AG10803 (cell line): ENCODE results near the gene CNRIP1.

Source experiments
- DNase-seq: peaks from one replicate; pipeline ENCODE4 v3.0.0; 2010; ENCODE audit warnings: low read depth
- H3K4me3 ChIP-seq: 2 replicates; pipeline ENCODE4 v1.5.1; 2011; ENCODE audit warnings: mild to moderate bottlenecking, low read length, control low read depth
- TF ChIP-seq, protein P1 (sequence below): conservative IDR thresholded peaks from 2 replicates; pipeline ENCODE4 v1.5.1; 2011; ENCODE audit warnings: mild to moderate bottlenecking, low read length, control low read depth, inconsistent platforms

The CNRIP1 gene, protein sequence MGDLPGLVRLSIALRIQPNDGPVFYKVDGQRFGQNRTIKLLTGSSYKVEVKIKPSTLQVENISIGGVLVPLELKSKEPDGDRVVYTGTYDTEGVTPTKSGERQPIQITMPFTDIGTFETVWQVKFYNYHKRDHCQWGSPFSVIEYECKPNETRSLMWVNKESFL

DNA sequence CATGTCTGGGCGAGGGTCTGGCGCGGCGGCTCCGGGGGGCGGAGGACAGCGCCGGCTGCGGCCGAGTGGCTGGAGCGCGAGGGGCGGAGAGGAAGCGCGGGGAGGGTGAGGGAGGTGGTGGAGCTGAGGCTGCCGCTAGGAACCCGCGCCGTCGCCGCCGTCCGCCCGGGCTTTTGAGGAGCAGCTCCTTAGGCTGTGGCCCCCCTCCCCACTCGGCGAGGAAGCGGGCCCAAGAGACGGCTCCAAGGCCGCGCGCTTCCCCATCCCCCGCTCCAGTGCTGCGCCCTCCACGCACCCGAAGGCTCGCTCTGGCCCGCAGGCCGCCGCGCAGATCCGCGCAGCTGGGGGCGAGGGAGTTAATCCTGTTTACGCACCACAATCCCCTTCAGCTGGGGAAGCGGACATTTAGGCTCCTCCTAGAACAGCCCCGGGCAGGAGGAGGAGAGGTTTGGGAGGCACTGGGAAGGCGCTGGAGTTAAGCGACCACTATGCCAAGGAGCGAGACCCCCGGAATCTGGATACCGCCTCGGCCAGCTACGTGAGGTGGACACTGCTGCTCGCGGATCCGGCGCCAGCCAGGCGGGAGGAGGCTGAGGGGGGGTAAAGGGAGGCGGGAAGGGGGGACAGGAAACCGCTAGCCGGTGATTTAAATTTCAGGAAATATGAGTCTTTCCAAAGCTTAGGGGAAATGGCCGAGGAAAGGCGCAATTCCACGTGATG, at the start of gene CNRIP1:
Gene CNRIP1, minus strand, starts transcription at position 552 of the 720 bp plus-strand sequence. Its CDS starts 549 bp downstream, at position 3.
- peak within 1 kb of the TSS; percentile 86 for H3K4me3 ChIP-seq
- DNase-seq: peak; percentile 79
- TF ChIP-seq, protein P1, sequence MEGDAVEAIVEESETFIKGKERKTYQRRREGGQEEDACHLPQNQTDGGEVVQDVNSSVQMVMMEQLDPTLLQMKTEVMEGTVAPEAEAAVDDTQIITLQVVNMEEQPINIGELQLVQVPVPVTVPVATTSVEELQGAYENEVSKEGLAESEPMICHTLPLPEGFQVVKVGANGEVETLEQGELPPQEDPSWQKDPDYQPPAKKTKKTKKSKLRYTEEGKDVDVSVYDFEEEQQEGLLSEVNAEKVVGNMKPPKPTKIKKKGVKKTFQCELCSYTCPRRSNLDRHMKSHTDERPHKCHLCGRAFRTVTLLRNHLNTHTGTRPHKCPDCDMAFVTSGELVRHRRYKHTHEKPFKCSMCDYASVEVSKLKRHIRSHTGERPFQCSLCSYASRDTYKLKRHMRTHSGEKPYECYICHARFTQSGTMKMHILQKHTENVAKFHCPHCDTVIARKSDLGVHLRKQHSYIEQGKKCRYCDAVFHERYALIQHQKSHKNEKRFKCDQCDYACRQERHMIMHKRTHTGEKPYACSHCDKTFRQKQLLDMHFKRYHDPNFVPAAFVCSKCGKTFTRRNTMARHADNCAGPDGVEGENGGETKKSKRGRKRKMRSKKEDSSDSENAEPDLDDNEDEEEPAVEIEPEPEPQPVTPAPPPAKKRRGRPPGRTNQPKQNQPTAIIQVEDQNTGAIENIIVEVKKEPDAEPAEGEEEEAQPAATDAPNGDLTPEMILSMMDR: no peak

DNA sequence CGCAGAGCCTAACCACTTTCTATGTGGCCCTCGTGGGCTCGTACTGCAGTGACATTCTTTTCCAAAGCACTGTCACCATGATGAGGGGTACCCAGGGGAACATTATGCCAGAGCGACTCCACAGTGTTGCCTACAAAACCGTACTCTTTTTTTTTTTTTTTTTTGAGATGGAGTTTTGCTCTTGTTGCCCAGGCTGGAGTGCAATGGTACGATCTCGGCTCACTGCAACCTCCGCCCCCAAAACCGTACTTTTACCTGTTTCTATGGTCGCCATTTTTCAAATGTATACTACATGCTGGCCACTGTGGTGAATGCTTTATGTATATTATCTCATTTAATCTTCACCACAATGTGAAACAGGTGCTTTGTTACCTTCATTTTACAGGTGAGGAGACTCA, 49.6 kb upstream of the CNRIP1 start:
- TF ChIP-seq, protein P1: no peak
- H3K4me3 ChIP-seq: no peak overlapping the region

DNA sequence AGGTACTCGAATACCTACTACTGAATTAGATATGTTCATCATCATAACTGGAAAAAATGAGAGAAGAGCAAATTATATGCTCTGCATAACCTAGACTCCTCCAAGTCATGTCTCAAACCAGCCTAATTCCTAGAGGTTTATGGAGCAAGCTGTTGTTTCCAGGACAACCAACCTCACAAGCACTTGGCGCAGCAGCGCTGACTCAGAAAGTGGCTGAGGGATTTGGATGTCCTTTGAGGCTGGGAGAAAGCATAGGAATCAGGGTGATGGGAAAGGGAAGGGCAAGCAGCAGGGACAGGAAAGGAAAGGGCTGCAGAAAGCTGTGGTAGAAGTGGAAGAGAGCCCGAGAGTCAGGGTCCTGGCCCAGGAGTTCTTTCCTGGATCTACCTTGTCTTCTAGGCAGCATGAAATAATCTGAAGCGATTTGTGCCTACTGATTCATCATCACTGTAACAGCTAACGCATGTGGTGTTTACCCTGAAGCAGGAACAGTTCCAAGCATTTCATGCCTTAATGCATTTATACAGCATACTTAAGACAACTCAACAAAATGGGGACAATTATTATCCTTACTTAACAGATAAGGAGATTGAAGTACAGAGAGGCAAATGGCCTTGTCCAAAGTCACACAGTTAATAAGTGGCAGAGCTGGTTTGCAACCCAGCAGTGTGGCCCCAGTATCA, 49.0 kb upstream of the CNRIP1 start:
- TF ChIP-seq, protein P1: no peak
- H3K4me3 ChIP-seq: no peak overlapping the region
- DNase-seq: peak; percentile 77

More for the DNA sequence above, 49.6 kb upstream of the CNRIP1 start:
- DNase-seq: no peak

DNA sequence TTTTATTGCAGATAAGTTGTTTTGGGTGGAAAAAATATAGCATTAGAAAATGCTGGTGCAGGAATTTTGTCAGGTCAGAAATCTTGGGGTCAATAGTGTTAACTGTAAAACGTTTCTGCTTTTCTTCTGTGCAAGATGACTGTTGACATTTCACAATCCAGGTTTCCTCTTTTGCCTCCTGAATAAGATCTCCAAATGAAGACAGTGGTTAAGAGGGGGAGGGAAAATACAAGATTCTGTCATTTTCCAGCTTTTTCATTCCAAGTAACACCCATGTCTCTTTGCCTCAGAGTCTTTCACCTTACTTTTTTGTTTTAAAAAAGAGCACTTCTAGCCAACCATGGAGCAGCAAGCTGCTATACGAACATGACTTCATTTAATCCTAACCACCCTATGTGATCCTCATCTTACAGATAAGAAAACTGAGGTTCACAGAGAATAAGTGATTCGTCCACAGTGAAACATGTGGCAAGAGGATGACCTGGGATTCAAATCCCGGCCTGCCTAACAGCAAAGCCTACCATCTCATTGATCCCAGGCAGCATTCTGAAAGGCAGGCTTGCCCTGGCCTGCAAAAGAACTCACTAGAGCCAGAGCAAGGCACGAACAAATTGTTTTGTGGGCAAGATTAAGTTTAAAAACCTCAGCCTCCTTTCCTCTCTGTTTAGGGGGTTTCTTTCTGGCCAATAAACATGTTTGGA, 48.4 kb upstream of the CNRIP1 start:
- no peak for DNase-seq
- H3K4me3 ChIP-seq: no peak overlapping the region
- TF ChIP-seq, protein P1: no peak

DNA sequence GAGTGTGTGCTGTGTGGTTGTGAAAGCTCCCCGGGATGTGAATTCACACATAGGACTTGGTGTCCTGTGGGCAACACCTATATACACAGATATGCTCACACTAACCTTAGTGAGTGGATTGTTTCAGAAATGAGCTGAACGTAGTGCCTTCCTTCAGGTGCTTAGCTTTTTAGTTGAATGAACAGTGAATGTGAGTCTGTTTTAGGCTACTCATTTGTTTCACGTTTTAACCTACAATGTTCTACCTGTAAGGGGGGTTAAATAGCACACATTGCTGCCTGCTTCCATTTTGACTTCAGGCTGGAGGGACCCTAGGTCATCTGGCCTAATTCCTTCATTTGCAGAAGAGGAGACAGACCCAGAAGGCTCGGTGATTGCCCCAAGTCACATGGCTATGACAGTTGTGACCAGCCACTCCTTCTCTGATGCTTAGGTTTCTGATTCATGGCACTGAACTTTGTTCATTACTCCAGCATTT, 46.4 kb upstream of the CNRIP1 start:
- TF ChIP-seq, protein P1: no peak
- no peak overlapping the region for H3K4me3 ChIP-seq
- no peak for DNase-seq

DNA sequence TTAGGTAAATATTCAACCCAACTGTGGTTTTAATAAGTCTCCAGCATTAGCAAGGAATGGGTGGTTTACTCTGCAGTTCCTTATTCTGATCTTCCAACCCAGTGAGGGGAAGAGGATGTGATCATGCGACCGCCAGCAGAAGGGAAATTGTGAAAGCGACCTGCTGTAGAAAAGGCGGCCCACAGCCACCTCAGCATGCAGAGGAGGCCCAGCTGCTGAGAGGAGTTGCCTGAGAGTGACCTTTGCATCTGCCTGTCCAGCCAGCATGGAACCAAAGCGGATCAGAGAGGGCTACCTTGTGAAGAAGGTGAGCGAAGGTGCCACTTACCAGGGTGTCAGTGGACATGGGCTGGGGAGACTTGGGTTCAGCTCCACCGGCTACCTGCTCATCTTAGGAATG, 45.3 kb upstream of the CNRIP1 start, which contains the start of gene PLEK:
Gene PLEK, plus strand, starts transcription at position 196 of the 400 bp plus-strand sequence. Its CDS starts 70 bp downstream, at position 266.
- H3K4me3 ChIP-seq: no peak within 1 kb of the TSS
- DNase-seq: no peak
- TF ChIP-seq, protein P1: no peak
